Measurements from ENCODE around the gene DSTN.

Gene DSTN

DNA sequence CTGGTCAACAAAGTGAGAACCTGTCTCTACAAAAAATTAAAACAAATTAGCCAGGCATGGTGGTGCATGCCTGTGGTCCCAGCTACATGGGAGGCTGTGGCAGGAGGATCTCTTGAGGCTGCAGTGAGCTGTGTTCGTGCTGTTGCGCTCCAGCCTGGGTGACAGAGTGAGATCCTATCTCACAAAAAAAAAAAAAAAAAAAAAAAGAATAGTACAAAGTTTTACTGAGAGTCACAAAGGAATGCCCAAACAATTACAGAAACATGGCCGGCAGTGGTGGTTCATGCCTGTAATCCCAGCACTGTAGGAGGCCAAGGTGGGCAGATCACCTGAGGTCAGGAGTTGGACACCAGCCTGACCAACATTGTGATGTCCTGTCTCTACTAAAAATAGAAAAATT lies 14.8 kb upstream of the DSTN start:
- no peak for DNase-seq

GRCh38 chr20:17556837-17557674 lies 12.8 kb upstream of the DSTN start:
- no peak for DNase-seq

DNA sequence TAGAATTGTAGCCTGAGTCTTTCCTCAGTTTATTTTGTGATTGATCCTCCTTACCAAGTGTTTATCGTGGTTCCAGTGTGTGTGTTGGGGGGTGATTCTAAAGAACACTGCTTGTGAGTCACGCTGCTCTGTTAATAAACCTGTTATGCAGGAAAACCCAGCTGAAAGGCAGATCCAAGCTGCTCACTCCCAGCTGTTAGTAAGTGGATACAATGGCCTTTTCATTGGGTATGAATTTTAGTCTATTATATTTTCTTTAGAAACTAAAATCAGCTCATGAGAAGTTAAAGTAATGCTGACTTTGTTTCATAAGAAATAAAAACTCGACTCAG lies 12.2 kb upstream of the DSTN start:
- no peak for DNase-seq

- peak; percentile 14 for DNase-seq
Measured at GRCh38 chr20:17558154-17558940, 11.5 kb upstream of the DSTN start.

GRCh38 chr20:17558941-17559304 lies 11.0 kb upstream of the DSTN start:
- DNase-seq, result no peak

DNA sequence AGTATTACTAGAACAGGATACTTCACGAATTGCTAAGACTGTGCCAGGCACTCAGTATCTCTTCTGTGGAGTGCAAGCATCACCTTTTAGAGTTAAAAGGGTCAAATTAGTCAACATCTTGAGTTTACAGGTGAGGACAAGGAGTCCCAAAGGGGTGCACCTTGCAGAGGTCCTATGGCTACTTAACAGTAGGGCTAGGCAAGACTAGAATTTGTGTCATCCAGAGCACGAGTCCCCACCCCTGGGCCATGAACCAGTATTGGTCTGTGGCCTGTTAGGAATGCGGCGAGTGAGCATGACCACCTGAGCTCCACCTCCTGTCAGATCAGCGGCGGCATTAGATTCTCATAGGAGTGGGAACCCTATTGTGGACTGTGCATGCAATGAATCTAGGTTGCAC lies 10.5 kb upstream of the DSTN start:
- no peak for DNase-seq

- DNase-seq, result no peak
Measured at GRCh38 chr20:17560344-17561074, 9.4 kb upstream of the DSTN start.

DNA sequence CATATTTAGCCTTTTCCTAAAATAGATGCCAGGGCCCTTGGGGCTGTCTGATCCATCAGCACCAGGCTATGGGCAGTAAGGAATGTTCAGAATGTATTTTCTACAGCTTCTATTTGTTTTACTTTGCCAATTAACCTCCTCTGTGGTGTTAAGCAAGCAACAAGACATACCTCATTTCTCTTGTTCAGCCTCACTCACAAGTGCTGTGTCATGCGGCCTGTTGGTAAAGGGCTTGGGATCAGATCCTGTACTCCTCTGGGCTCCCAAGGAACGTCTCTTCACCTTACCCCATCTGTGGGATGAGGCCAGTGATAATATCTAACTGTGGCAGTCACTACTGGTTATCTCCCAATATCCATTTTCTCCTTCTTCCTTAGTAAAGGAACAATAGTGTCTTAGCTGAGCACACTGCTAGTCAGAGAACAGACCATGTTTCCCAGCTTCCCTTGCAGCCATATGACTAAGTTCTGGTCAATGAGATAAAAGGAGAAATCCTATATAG lies 7.0 kb upstream of the DSTN start:
- DNase-seq, result no peak

GRCh38 chr20:17565169-17565845 lies 4.6 kb upstream of the DSTN start:
- DNase-seq, result no peak

- no peak for DNase-seq
Measured at GRCh38 chr20:17566345-17566744, 3.5 kb upstream of the DSTN start.

- no peak for DNase-seq
Measured at GRCh38 chr20:17568045-17568788, 1.7 kb upstream of the DSTN start.

DNA sequence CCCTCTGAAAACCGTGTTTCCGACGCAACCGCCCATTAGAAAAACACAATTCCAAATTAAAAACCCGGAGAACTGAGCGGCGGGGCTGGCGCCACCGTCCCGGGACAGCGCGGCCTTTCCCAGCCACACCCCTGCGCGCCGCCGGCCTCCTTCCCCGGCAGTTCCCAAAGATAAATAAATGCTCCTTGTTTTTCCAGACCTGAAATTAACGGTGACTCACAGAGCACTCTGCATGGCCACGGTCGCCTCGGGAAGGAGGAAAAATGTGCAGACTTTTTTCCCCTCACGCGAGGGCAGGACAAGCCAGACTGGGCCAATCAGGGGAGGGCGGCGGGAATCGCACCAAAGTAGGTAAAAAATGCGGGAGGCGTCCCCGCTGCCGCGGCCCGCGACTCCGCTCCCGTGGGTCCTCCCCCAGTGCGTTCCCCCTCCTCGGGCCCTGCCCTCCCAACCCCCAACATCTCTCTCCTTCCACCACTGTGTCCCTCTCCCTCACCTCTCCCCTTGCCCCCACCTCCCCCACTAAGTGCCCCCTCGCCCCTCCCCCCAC lies 828 bp upstream of the DSTN start:
- DNase-seq, result peak; percentile 26

- peak; percentile 33 for DNase-seq
Measured at GRCh38 chr20:17570347-17571152, 675 bp downstream of the DSTN start.

GRCh38 chr20:17571153-17571527 lies 1.3 kb downstream of the DSTN start:
- peak; percentile 9 for DNase-seq

GRCh38 chr20:17572034-17572638 lies 2.3 kb downstream of the DSTN start:
- DNase-seq, result no peak

- DNase-seq, result no peak
Measured at GRCh38 chr20:17573463-17573862, 3.6 kb downstream of the DSTN start.

- DNase-seq, result no peak
Measured at GRCh38 chr20:17576215-17576614, 6.3 kb downstream of the DSTN start.

DNA sequence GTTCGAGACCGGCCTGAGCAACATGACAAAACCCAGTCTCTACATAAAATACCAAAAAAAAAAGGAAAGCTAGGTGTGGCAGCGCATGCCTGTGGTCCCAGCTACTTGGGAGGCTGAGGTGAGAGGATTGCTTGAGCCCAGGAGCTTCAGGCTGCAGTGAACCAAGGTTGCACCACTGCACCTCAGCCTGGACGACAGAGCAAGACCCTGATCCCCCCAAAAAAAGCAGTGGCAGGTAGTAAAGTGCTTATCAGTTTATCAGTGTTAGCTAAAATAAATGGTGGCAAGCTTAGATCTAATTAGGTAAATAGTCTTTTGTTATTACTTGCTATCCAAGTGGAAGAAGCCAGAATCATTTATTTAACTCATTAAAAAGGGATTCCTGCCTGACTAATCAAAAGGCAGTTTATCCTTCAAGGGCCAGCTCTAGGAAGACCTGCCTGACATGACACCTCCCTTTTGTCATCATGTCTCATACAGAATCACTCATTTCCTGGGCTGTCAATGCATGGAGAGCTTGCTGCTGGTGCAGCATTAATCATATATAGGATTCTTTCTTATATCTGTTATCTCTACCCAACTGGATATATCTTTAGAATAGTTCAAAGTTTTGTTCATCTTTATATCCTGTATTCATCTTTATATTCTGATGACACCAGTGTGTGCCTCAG lies 9.6 kb downstream of the DSTN start:
- DNase-seq, result no peak

GRCh38 chr20:17580895-17581294 lies 11.0 kb downstream of the DSTN start:
- no peak for DNase-seq

- DNase-seq, result no peak
Measured at GRCh38 chr20:17583126-17583525, 13.3 kb downstream of the DSTN start.

Data from CD4-positive, alpha-beta T cell treated with Interleukin-17A for 4 hours (primary cell).